ENCODE results near the gene ZFR. TPM values are rescaled to one million over a fixed set of nuclear protein-coding genes. Genes with fewer than 3 reads are reported as not detected.
A peak's percentile ranks its signal among the peaks of the same experiment; 100 is the strongest.

ZFR gene
- polyA plus RNA-seq, 2 of the 4 experiments (the other 2 are of a cell fraction), result 65.6 to 107 TPM

GRCh38 chr5:32445831-32446614 is 1.5 kb upstream of the ZFR start (continued):
- TF ChIP-seq, protein P1, sequence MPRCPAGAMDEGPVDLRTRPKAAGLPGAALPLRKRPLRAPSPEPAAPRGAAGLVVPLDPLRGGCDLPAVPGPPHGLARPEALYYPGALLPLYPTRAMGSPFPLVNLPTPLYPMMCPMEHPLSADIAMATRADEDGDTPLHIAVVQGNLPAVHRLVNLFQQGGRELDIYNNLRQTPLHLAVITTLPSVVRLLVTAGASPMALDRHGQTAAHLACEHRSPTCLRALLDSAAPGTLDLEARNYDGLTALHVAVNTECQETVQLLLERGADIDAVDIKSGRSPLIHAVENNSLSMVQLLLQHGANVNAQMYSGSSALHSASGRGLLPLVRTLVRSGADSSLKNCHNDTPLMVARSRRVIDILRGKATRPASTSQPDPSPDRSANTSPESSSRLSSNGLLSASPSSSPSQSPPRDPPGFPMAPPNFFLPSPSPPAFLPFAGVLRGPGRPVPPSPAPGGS (IDR thresholded peaks at IDR 0.05), result no peak
- TF ChIP-seq, protein P2, sequence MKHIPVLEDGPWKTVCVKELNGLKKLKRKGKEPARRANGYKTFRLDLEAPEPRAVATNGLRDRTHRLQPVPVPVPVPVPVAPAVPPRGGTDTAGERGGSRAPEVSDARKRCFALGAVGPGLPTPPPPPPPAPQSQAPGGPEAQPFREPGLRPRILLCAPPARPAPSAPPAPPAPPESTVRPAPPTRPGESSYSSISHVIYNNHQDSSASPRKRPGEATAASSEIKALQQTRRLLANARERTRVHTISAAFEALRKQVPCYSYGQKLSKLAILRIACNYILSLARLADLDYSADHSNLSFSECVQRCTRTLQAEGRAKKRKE (CRISPR knock-in tag; IDR thresholded peaks at IDR 0.05; ENCODE audit: low read depth), result no peak

DNA sequence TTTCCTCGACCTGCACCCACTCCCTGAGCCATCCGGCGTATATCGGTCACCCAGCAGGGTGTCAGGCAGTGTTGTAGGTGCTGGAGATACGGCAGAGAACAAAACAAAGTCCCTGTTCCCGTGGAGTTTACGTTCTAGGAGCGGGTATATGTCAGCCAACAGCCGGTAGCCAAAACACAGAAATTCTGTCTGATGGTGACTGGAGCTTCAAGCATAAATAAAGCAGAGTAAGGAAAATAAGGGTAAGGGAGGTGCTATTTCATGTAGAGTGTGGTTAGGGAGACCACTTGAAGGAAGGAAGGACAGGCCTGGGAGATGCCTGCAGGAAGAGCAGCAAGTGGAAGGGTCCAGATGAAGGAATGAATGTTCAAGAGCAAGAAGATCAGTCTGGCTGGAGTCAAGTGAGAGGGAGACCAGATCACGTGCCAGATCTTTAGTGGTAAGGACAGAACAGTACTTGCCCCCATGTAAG is 783 bp upstream of the ZFR start:
- no peak for ATAC-seq
- TF ChIP-seq JUNB (IDR thresholded peaks at IDR 0.05) (no peak), PBX3 (IDR thresholded peaks at IDR 0.05) (no peak), USF2 (IDR thresholded peaks at IDR 0.05) (no peak), FOSB (CRISPR knock-in tag; IDR thresholded peaks at IDR 0.05) (no peak), E2F6 (IDR thresholded peaks at IDR 0.05; ENCODE audit: borderline replicate concordance, low read depth) (no peak), HOXB5 (CRISPR knock-in tag; IDR thresholded peaks at IDR 0.05) (no peak)
- TF ChIP-seq, protein P3, sequence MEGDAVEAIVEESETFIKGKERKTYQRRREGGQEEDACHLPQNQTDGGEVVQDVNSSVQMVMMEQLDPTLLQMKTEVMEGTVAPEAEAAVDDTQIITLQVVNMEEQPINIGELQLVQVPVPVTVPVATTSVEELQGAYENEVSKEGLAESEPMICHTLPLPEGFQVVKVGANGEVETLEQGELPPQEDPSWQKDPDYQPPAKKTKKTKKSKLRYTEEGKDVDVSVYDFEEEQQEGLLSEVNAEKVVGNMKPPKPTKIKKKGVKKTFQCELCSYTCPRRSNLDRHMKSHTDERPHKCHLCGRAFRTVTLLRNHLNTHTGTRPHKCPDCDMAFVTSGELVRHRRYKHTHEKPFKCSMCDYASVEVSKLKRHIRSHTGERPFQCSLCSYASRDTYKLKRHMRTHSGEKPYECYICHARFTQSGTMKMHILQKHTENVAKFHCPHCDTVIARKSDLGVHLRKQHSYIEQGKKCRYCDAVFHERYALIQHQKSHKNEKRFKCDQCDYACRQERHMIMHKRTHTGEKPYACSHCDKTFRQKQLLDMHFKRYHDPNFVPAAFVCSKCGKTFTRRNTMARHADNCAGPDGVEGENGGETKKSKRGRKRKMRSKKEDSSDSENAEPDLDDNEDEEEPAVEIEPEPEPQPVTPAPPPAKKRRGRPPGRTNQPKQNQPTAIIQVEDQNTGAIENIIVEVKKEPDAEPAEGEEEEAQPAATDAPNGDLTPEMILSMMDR (IDR thresholded peaks at IDR 0.05), result no peak
- CTCF ChIA-PET, result interaction anchor here (0.5 to 0.6 kb wide), 2 partner anchors 87 to 328 kb away, joined by 3 read pairs; no protein-coding TSS in a partner anchor
- Histone ChIP-seq H3K4me1 (peaks cover 21% of the 10 kb centered on the region), H3K27ac (peak overlapping the region in 1 of 2 experiments; percentile 96; a peak in 2 of 6 replicates), H3K4me3 (peak overlapping the region; percentile 67; the same call in 2 of the 3 replicates), H3K4me2 (peak overlapping the region; percentile 90), H3K9me3 (no peaks in the 10 kb centered on the region)
- WGBS (ENCODE audit: missing lambda C conversion rate), result 90% methylated on average over 10 of the region's 10 CpGs
- FAIRE-seq, result no peak
- DNase-seq (ENCODE audit: low read depth in 1 of 2, low spot score in 1 of 2), result no peak
- POLR2A ChIA-PET, result interaction anchor here (0.5 to 1.0 kb wide), 4 partner anchors 8 to 148 kb away, joined by 3 to 5 read pairs (median 3); no protein-coding TSS in a partner anchor

GRCh38 chr5:32443541-32444430 is 754 bp downstream of the ZFR start:
- DNase-seq (ENCODE audit: low read depth in 1 of 2, low spot score in 1 of 2), result peak; percentile 47 to 50
- Histone ChIP-seq H3K4me2 (peak overlapping the region; percentile 90), H3K4me1 (peaks cover 21% of the 10 kb centered on the region), H3K9me3 (no peaks in the 10 kb centered on the region), H3K4me3 (peak overlapping the region; percentile 67), H3K27ac (peak overlapping the region; percentile 91 to 96)
- CTCF ChIA-PET, result no interaction called here
- ATAC-seq, result peak; percentile 74 to 75
- no peak for TF ChIP-seq HOXA7 (CRISPR knock-in tag; IDR thresholded peaks at IDR 0.05)
- TF ChIP-seq EHF (CRISPR knock-in tag; IDR thresholded peaks at IDR 0.05), result no peak
- no peak for TF ChIP-seq KDM5A (IDR thresholded peaks at IDR 0.05)
- peak; percentile 61 for TF ChIP-seq PHF8 (IDR thresholded peaks at IDR 0.05; ENCODE audit: borderline replicate concordance, low read depth)
- TF ChIP-seq ZC3H11A (IDR thresholded peaks at IDR 0.05), result no peak
- WGBS (ENCODE audit: missing lambda C conversion rate), result 2% methylated on average over 29 of the region's 83 CpGs
- FAIRE-seq, result no peak
- POLR2A ChIA-PET, result no interaction called here

Data from A549 (cell line).